Fibroblast of the aortic adventitia (primary cell): ENCODE data around the gene LGR5. TPM values are rescaled to one million over a fixed set of nuclear protein-coding genes. Genes with fewer than 3 reads are reported as not detected.

Experiments used
- DNase-seq: peaks from one replicate; pipeline ENCODE4 v3.0.0-alpha.2; 2010; ENCODE audit warnings: low read depth
- H3K4me3 ChIP-seq: 2 replicates; pipeline ENCODE4 v1.5.1; 2011; ENCODE audit warnings: low read depth, mild to moderate bottlenecking, control low read depth, low read length, moderate library complexity
- total RNA-seq: library from RNA; depleted of rRNA; stranded (reverse); fragments of >200 nt; gene quantifications from 2 replicates; pipeline ENCODE4 v1.2.3, GENCODE V29; 2012; ENCODE audit warnings: low replicate concordance
- TF ChIP-seq, protein P1 (sequence below): IDR thresholded peaks from 2 replicates; pipeline ENCODE4 v1.5.1; 2011; ENCODE audit warnings: mild to moderate bottlenecking, low read length, control low read depth, inconsistent platforms; ENCODE audit not compliant: insufficient read depth

The LGR5 gene
- total RNA-seq, 1 donor = 7.8 TPM

DNA sequence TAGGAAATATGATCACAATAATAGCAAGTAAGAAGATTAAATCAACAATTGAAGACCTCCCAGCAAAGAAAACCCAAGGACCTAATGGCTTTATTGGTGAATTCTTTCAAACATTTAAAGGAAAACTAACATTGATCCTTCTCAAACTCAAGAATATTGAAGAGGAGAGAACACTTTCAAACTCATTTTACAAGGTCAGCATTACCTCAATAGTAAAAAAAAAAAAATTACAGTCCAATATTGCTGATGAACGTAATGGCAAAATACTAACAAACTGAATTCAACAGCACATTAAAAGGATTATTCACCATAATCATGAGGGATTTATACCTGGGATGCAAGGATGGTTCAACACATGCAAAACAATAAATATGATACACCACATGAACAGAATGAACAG, 33.7 kb upstream of the LGR5 start:
- DNase-seq = no peak
- TF ChIP-seq, protein P1, sequence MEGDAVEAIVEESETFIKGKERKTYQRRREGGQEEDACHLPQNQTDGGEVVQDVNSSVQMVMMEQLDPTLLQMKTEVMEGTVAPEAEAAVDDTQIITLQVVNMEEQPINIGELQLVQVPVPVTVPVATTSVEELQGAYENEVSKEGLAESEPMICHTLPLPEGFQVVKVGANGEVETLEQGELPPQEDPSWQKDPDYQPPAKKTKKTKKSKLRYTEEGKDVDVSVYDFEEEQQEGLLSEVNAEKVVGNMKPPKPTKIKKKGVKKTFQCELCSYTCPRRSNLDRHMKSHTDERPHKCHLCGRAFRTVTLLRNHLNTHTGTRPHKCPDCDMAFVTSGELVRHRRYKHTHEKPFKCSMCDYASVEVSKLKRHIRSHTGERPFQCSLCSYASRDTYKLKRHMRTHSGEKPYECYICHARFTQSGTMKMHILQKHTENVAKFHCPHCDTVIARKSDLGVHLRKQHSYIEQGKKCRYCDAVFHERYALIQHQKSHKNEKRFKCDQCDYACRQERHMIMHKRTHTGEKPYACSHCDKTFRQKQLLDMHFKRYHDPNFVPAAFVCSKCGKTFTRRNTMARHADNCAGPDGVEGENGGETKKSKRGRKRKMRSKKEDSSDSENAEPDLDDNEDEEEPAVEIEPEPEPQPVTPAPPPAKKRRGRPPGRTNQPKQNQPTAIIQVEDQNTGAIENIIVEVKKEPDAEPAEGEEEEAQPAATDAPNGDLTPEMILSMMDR = no peak
- H3K4me3 ChIP-seq = no peak overlapping the region

DNA sequence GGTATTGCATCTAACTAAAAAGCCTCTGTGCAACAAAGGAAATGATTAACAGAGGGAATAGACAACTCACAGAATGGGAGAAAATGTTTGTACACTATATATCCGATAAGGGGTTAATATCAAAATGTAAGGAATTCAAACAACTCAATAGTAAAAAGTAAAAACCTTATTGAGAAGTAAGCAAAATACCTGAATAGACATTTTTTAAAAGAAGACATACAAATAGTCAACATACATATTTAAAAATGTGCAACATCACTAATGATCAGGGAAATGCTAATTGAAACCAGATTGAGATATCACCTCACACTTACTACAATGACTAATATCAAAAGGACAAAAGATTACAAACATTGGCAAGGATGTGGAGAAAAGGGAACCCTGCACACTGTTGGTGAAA, 31.9 kb upstream of the LGR5 start:
- DNase-seq = no peak
- TF ChIP-seq, protein P1 = no peak
- H3K4me3 ChIP-seq = no peak overlapping the region

DNA sequence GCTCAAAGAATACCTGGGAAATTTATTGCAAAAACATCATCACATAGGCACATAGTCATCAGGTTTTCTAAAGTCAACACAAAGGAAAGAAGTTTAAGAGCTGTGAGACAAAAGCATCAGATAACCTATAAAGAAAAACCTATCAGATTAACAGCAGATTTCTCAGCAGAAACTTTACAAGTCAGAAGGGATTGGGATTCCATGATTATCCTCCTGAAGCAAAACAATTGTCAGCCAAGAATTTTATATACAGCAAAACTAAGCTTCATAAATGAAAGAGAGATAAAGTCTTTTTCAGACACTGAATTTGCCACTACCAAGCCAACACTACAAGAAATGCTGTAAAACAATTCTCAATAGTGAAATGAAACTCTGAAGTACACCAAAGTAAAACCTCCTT, 28.8 kb upstream of the LGR5 start:
- TF ChIP-seq, protein P1 = no peak
- H3K4me3 ChIP-seq = no peak overlapping the region
- no peak for DNase-seq

DNA sequence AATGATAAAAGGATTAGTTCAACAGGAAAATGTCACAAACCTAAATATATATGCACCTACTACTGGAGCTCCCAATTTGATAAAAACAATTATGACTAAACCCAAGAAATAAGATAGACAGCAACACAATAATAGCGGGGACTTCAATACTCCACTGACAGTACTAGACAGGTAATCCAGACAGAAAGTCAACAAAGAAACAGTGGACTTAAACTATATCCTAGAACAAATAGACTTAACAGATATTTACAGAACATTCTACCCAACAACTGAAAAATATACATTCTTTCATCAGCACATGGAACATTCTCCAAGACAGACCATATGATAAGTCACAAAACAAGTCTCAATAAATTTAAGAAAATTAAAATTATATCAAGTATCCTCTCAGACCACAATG, 28.0 kb upstream of the LGR5 start:
- TF ChIP-seq, protein P1 = no peak
- no peak overlapping the region for H3K4me3 ChIP-seq
- DNase-seq = no peak

DNA sequence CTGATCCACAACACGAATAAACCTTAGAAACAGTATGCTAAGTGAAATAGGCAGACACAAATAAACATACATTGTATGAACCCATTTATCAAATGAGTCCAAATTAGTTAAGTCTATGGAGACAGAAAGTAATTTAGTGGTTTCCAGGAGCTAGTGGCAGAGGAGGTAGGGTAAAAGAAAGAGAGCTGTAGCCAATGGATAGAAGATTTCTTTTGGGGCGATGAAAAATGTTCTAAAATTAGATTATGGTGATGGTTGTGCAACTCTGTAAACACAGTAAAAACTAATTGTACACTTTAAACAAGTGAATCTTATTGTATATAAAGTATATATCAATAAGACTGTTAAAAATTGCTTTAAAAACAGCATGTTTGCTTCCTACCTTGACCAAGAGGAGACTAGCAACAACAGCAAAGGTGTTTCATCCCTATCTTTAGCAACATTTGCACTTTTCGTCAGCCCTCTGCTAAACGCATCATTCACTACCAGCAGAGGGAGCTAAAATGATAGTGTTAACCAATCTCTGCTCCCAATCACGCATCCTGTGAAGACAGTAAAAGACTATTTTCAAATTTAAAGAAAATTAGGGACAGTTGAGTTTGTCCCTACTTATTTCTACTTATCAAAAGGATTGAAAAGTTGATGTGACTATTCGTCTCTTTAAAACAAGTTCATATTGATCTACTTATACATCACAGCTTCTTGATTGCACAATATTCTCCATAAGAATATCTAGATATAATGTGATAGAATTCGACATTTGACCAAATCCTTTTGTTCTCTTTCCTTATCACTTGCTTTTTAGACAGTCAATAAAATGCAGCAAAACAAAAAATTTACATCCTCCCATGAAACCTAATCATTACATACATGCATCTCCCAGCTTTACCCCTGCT, 24.0 kb upstream of the LGR5 start:
- no peak overlapping the region for H3K4me3 ChIP-seq
- DNase-seq = peak; percentile 74
- TF ChIP-seq, protein P1 = peak; percentile 87

DNA sequence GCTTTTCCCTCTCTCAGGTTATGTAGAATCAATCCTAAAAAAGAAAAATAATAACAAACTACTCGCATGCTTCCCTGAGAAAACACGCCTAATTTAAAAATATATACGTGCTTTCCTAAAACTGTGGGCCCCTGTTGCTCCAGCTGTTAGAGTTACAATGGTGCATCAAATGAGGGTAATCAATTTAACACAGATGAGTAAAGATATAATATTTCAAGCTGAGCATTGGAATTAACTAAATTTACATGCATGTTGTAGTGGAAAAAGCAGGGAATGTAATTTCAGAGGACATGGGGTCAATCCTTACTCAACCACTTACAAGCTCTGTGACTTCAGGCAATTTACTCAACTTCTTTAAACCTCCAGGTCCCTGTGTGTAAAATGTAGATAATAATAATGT, 22.4 kb upstream of the LGR5 start:
- TF ChIP-seq, protein P1 = no peak
- no peak for DNase-seq
- no peak overlapping the region for H3K4me3 ChIP-seq
